Large intestine (tissue), 3 donors: ENCODE data around the gene UBR4. TPM values are rescaled to one million over a fixed set of nuclear protein-coding genes. Genes with fewer than 3 reads are reported as not detected.

Experiments used
- DNase-seq, 2 donors: peaks; one replicate each; pipeline versions ENCODE4 v3.0.0 to v3.0.0-alpha.2; 2013
- H3K27ac ChIP-seq: one replicate; pipeline ENCODE4 v1.5.1; 2013; ENCODE audit warnings: low read length
- H3K27me3 ChIP-seq: 2 replicates; pipeline ENCODE4 v1.6.1; 2013; ENCODE audit warnings: low read length; ENCODE audit not compliant: control insufficient read depth, insufficient read depth
- H3K36me3 ChIP-seq: 2 replicates; pipeline ENCODE4 v1.6.1; 2013; ENCODE audit warnings: low read length; ENCODE audit not compliant: control insufficient read depth, insufficient read depth
- H3K4me1 ChIP-seq: one replicate; pipeline ENCODE4 v1.6.1; 2013; ENCODE audit warnings: low read length; ENCODE audit not compliant: control insufficient read depth, insufficient read depth
- H3K4me3 ChIP-seq: one replicate; pipeline ENCODE4 v1.5.1; 2013; ENCODE audit warnings: low read length
- H3K9me3 ChIP-seq: one replicate; pipeline ENCODE4 v1.6.1; 2013; ENCODE audit warnings: mild to moderate bottlenecking, low read depth, low read length, moderate library complexity; ENCODE audit not compliant: control insufficient read depth
- WGBS: methylation state at CpG from one replicate; pipeline ENCODE4 v1.1.5; 2013; ENCODE audit warnings: low lambda C conversion rate; ENCODE audit not compliant: insufficient coverage; 5-methylcytosine and 5-hydroxymethylcytosine counted together
- polyA plus RNA-seq: library from polyadenylated mRNA; unstranded; fragments of 120-200 nt; gene quantifications from one replicate; pipeline ENCODE4 v1.2.1, GENCODE V29; 2013

The UBR4 gene
- polyA plus RNA-seq, 1 donor: 98.1 TPM

GRCh38 chr1:19096990-19097389 lies 113.1 kb downstream of the UBR4 start:
- Histone ChIP-seq H3K4me1 (peaks cover 20% of the 10 kb centered on the region), H3K36me3 (peaks cover 96% of the 10 kb centered on the region), H3K27ac (no peak overlapping the region), H3K9me3 (no peaks in the 10 kb centered on the region), H3K27me3 (no peaks in the 10 kb centered on the region), H3K4me3 (no peak overlapping the region)
- DNase-seq: no peak
- WGBS: no CpG with 5 or more reads among the region's 5 CpGs

- H3K36me3 ChIP-seq: peaks cover 96% of the 10 kb centered on the region
- peak in 1 of 2 donors; percentile 4 for DNase-seq
- peaks cover 20% of the 10 kb centered on the region for H3K4me1 ChIP-seq
- H3K27me3 ChIP-seq: no peaks in the 10 kb centered on the region
- no peak overlapping the region for H3K27ac ChIP-seq
- no peaks in the 10 kb centered on the region for H3K9me3 ChIP-seq
- no CpG with 5 or more reads among the region's 7 CpGs for WGBS
- no peak overlapping the region for H3K4me3 ChIP-seq
Measured at GRCh38 chr1:19096036-19096833, 113.8 kb downstream of the UBR4 start.

- WGBS: 82% methylated on average over 4 of the region's 8 CpGs
- peaks cover 92% of the 10 kb centered on the region for H3K36me3 ChIP-seq
- H3K4me3 ChIP-seq: no peak overlapping the region
- H3K27me3 ChIP-seq: no peaks in the 10 kb centered on the region
- peak in 1 of 2 donors; percentile 36 for DNase-seq
- no peaks in the 10 kb centered on the region for H3K9me3 ChIP-seq
- H3K4me1 ChIP-seq: peaks cover 24% of the 10 kb centered on the region
- peak overlapping the region; percentile 2 for H3K27ac ChIP-seq
Measured at GRCh38 chr1:19091196-19091953, 118.7 kb downstream of the UBR4 start.

- Histone ChIP-seq H3K9me3 (no peaks in the 10 kb centered on the region), H3K36me3 (peaks cover 90% of the 10 kb centered on the region), H3K27ac (no peak overlapping the region), H3K4me1 (peaks cover 24% of the 10 kb centered on the region), H3K4me3 (no peak overlapping the region), H3K27me3 (no peaks in the 10 kb centered on the region)
- no peak for DNase-seq
- 100% methylated on average over 1 of the region's 4 CpGs for WGBS
Measured at GRCh38 chr1:19089524-19089923, 120.5 kb downstream of the UBR4 start.

- Histone ChIP-seq H3K4me3 (no peak overlapping the region), H3K36me3 (peaks cover 90% of the 10 kb centered on the region), H3K4me1 (peaks cover 24% of the 10 kb centered on the region), H3K27me3 (no peaks in the 10 kb centered on the region), H3K27ac (no peak overlapping the region), H3K9me3 (no peaks in the 10 kb centered on the region)
- WGBS: 80% methylated on average over 1 of the region's 12 CpGs
- DNase-seq: no peak
Measured at GRCh38 chr1:19088717-19089442, 121.2 kb downstream of the UBR4 start.

GRCh38 chr1:19087737-19088594 lies 122.1 kb downstream of the UBR4 start:
- Histone ChIP-seq H3K9me3 (no peaks in the 10 kb centered on the region), H3K27me3 (no peaks in the 10 kb centered on the region), H3K27ac (no peak overlapping the region), H3K4me1 (peaks cover 24% of the 10 kb centered on the region), H3K4me3 (no peak overlapping the region), H3K36me3 (peaks cover 90% of the 10 kb centered on the region)
- WGBS: 94% methylated on average over 2 of the region's 9 CpGs
- DNase-seq: no peak

GRCh38 chr1:19087017-19087736 lies 122.9 kb downstream of the UBR4 start:
- Histone ChIP-seq H3K36me3 (peaks cover 90% of the 10 kb centered on the region), H3K4me1 (peaks cover 24% of the 10 kb centered on the region), H3K9me3 (no peaks in the 10 kb centered on the region), H3K27ac (no peak overlapping the region), H3K27me3 (no peaks in the 10 kb centered on the region), H3K4me3 (no peak overlapping the region)
- DNase-seq: peak in 1 of 2 donors; percentile 21
- WGBS: no CpG with 5 or more reads among the region's 6 CpGs

GRCh38 chr1:19086176-19086875 lies 123.7 kb downstream of the UBR4 start:
- H3K4me1 ChIP-seq: peaks cover 25% of the 10 kb centered on the region
- WGBS: no CpG with 5 or more reads among the region's 21 CpGs
- DNase-seq: no peak
- H3K27me3 ChIP-seq: no peaks in the 10 kb centered on the region
- H3K36me3 ChIP-seq: peaks cover 90% of the 10 kb centered on the region
- no peak overlapping the region for H3K4me3 ChIP-seq
- no peak overlapping the region for H3K27ac ChIP-seq
- H3K9me3 ChIP-seq: no peaks in the 10 kb centered on the region

GRCh38 chr1:19084206-19084738 lies 125.8 kb downstream of the UBR4 start:
- no peak overlapping the region for H3K27ac ChIP-seq
- WGBS: no CpG with 5 or more reads among the region's 20 CpGs
- no peaks in the 10 kb centered on the region for H3K9me3 ChIP-seq
- DNase-seq: no peak
- H3K4me3 ChIP-seq: no peak overlapping the region
- peaks cover 95% of the 10 kb centered on the region for H3K36me3 ChIP-seq
- no peaks in the 10 kb centered on the region for H3K27me3 ChIP-seq
- peaks cover 35% of the 10 kb centered on the region for H3K4me1 ChIP-seq
